WTC11 (cell line): Measurements from ENCODE around the gene PSEN1. TPM values are rescaled to one million over a fixed set of nuclear protein-coding genes. Genes with fewer than 3 reads are reported as not detected.

Experiments used
- ATAC-seq: fragments of 200-7000 bp; cut with Tn5 transposase; 2 replicates; pipeline ENCODE4 v1.10.0; 2021; ENCODE audit warnings: mild to moderate bottlenecking, moderate library complexity
- CTCF ChIA-PET: fragments of 300-600 bp; sonication (Branson Sonifier 250); formaldehyde crosslinking; loops from one replicate; lab custom pipeline; 2021; ENCODE audit warnings: antibody characterized with exemption; lab: Charles Lee
- POLR2A ChIA-PET: fragments of 350-600 bp; sonication (Branson Sonifier 250); formaldehyde crosslinking; loops from one replicate; lab custom pipeline; 2021; ENCODE audit warnings: antibody characterized with exemption; lab: Charles Lee
- DNase-seq: peaks from one replicate; pipeline ENCODE4 v3.0.0; 2021; ENCODE audit warnings: low spot score
- H3K27ac Mint-ChIP-seq: 2 replicates; pipeline ENCODE4 v1.8.0; 2021; ENCODE audit warnings: mixed read lengths
- H3K27me3 Mint-ChIP-seq: 2 replicates; pipeline ENCODE4 v1.8.0; 2021; ENCODE audit warnings: low read depth, mild to moderate bottlenecking, moderate library complexity, mixed read lengths
- H3K36me3 Mint-ChIP-seq: 2 replicates; pipeline ENCODE4 v1.8.0; 2021; ENCODE audit warnings: mixed read lengths
- H3K4me1 Mint-ChIP-seq: 2 replicates; pipeline ENCODE4 v1.8.0; 2022; ENCODE audit warnings: mixed read lengths
- H3K4me3 Mint-ChIP-seq: 2 replicates; pipeline ENCODE4 v1.8.0; 2021; ENCODE audit warnings: mild to moderate bottlenecking, moderate library complexity, mixed read lengths
- H3K9me3 Mint-ChIP-seq: 2 replicates; pipeline ENCODE4 v1.8.0; 2021; ENCODE audit warnings: mixed read lengths
- ARID4B ChIP-seq: sonication (generic); formaldehyde crosslinking; IDR thresholded peaks from 2 replicates; pipeline ENCODE4 v1.8.0; 2023; ENCODE audit warnings: missing genetic modification reagents, mild to moderate bottlenecking, borderline replicate concordance
- ATF3 ChIP-seq: sonication (generic); formaldehyde crosslinking; conservative IDR thresholded peaks from 2 replicates; pipeline ENCODE4 v1.8.1; 2022; ENCODE audit warnings: mild to moderate bottlenecking, missing genetic modification reagents
- ATF6 ChIP-seq: sonication (generic); formaldehyde crosslinking; IDR thresholded peaks from 2 replicates; pipeline ENCODE4 v1.8.1; 2023; ENCODE audit warnings: mild to moderate bottlenecking, missing genetic modification reagents
- CDX4 ChIP-seq: fragments of 250-450 bp; sonication (Bioruptor Pico); IDR thresholded peaks from 2 replicates; pipeline ENCODE4 v1.9.0; 2021; ENCODE audit warnings: moderate library complexity, mild to moderate bottlenecking, inconsistent platforms, borderline replicate concordance
- E2F4 ChIP-seq: sonication (generic); formaldehyde crosslinking; IDR thresholded peaks from 2 replicates; pipeline ENCODE4 v1.8.1; 2022; ENCODE audit warnings: low read depth, mild to moderate bottlenecking, moderate library complexity, missing genetic modification reagents, borderline replicate concordance
- E2F5 ChIP-seq: sonication (generic); formaldehyde crosslinking; IDR thresholded peaks from 2 replicates; pipeline ENCODE4 v1.8.1; 2022; ENCODE audit warnings: mild to moderate bottlenecking, moderate library complexity, missing genetic modification reagents
- ERG ChIP-seq: fragments of 250-450 bp; sonication (Bioruptor Pico); IDR thresholded peaks from 2 replicates; pipeline ENCODE4 v1.8.0; 2021; ENCODE audit warnings: mild to moderate bottlenecking
- FOXP1 ChIP-seq: sonication (generic); formaldehyde crosslinking; IDR thresholded peaks from 2 replicates; pipeline ENCODE4 v1.8.0; 2022; ENCODE audit warnings: missing genetic modification reagents, mild to moderate bottlenecking, moderate library complexity, borderline replicate concordance
- HMGA2 ChIP-seq: fragments of 250-450 bp; sonication (Bioruptor Pico); IDR thresholded peaks from 2 replicates; pipeline ENCODE4 v1.4.0; 2021; ENCODE audit warnings: mild to moderate bottlenecking, moderate library complexity
- HMGXB4 ChIP-seq: sonication (generic); formaldehyde crosslinking; IDR thresholded peaks from 2 replicates; pipeline ENCODE4 v1.8.1; 2023; ENCODE audit warnings: mild to moderate bottlenecking, moderate library complexity, missing genetic modification reagents
- KAT7 ChIP-seq: sonication (generic); formaldehyde crosslinking; IDR thresholded peaks from 2 replicates; pipeline ENCODE4 v1.8.1; 2023; ENCODE audit warnings: missing genetic modification reagents, mild to moderate bottlenecking, borderline replicate concordance
- MAX ChIP-seq: sonication (generic); formaldehyde crosslinking; IDR thresholded peaks from 2 replicates; pipeline ENCODE4 v1.8.0; 2022; ENCODE audit warnings: mild to moderate bottlenecking, missing genetic modification reagents
- NR1H2 ChIP-seq: sonication (generic); formaldehyde crosslinking; IDR thresholded peaks from 2 replicates; pipeline ENCODE4 v1.9.0; 2021; ENCODE audit warnings: mild to moderate bottlenecking, moderate library complexity, missing genetic modification reagents
- SMAD4 ChIP-seq: sonication (generic); formaldehyde crosslinking; IDR thresholded peaks from 2 replicates; pipeline ENCODE4 v1.8.0; 2022; ENCODE audit warnings: mild to moderate bottlenecking, missing genetic modification reagents
- SP1 ChIP-seq: sonication (generic); formaldehyde crosslinking; conservative IDR thresholded peaks from 2 replicates; pipeline ENCODE4 v1.8.1; 2022; ENCODE audit warnings: missing genetic modification reagents
- TCF7 ChIP-seq: sonication (generic); formaldehyde crosslinking; IDR thresholded peaks from 2 replicates; pipeline ENCODE4 v1.8.0; 2022; ENCODE audit warnings: mild to moderate bottlenecking, low read depth, missing genetic modification reagents, moderate library complexity
- ZNF138 ChIP-seq: sonication (generic); formaldehyde crosslinking; conservative IDR thresholded peaks from 2 replicates; pipeline ENCODE4 v1.8.1; 2022; ENCODE audit warnings: mild to moderate bottlenecking, moderate library complexity, missing genetic modification reagents
- ZNF396 ChIP-seq: fragments of 250-450 bp; sonication (Bioruptor Pico); IDR thresholded peaks from 2 replicates; pipeline ENCODE4 v1.8.0; 2021; ENCODE audit warnings: mild to moderate bottlenecking, moderate library complexity, borderline replicate concordance
- ZNF512 ChIP-seq: sonication (generic); formaldehyde crosslinking; IDR thresholded peaks from 2 replicates; pipeline ENCODE4 v1.8.1; 2022; ENCODE audit warnings: missing genetic modification reagents, borderline replicate concordance
- total RNA-seq: library from RNA; stranded (reverse); gene quantifications from 3 replicates; pipeline ENCODE4 v1.2.3, GENCODE V29; 2021

Gene PSEN1
- total RNA-seq, 1 experiment from 2014 or later: 26.6 TPM

- ATAC-seq (no peak), DNase-seq (no peak)
- TF ChIP-seq ZNF396 (CRISPR knock-in tag) (no peak), SP1 (CRISPR knock-in tag) (no peak), FOXP1 (no peak), E2F4 (CRISPR knock-in tag) (no peak), ARID4B (CRISPR knock-in tag) (no peak), ZNF138 (no peak), SMAD4 (no peak), KAT7 (no peak), ERG (CRISPR knock-in tag) (no peak), HMGXB4 (no peak), HMGA2 (CRISPR knock-in tag) (no peak), TCF7 (CRISPR knock-in tag) (no peak), NR1H2 (CRISPR knock-in tag) (no peak), CDX4 (CRISPR knock-in tag) (no peak), ATF3 (CRISPR knock-in tag) (no peak), ZNF512 (CRISPR knock-in tag) (no peak), ATF6 (CRISPR knock-in tag) (no peak), MAX (CRISPR knock-in tag) (no peak), E2F5 (CRISPR knock-in tag) (no peak)
- H3K27me3 Mint-ChIP-seq: no peaks in the 10 kb centered on the region
- peak overlapping the region; percentile 25 for H3K27ac Mint-ChIP-seq
- no peaks in the 10 kb centered on the region for H3K4me1 Mint-ChIP-seq
- H3K36me3 Mint-ChIP-seq: peaks cover 61% of the 10 kb centered on the region
- POLR2A ChIA-PET: no interaction called here
- no peaks in the 10 kb centered on the region for H3K9me3 Mint-ChIP-seq
- CTCF ChIA-PET: no interaction called here
- H3K4me3 Mint-ChIP-seq: no peak overlapping the region
Observed at GRCh38 chr14:73116079-73116665, 20.1 kb upstream of the PSEN1 start.
